ENCODE data around the gene BRD7.

Gene BRD7

GRCh38 chr16:50389900-50390299, 21.1 kb upstream of the BRD7 start:
- Histone ChIP-seq H3K36me3 (ENCODE audit: control insufficient read depth, insufficient read depth, low read length) (no peaks in the 10 kb centered on the region), H3K27me3 (ENCODE audit: control insufficient read depth, insufficient read depth, low read length, poor library complexity, severe bottlenecking) (no peaks in the 10 kb centered on the region), H3K27ac (ENCODE audit: insufficient read depth, low read depth, low read length, poor library complexity, severe bottlenecking) (no peak overlapping the region), H3K4me1 (ENCODE audit: control insufficient read depth, insufficient read depth, low read length) (peaks cover 18% of the 10 kb centered on the region), H3K4me3 (ENCODE audit: insufficient read depth, low read depth, low read length) (no peak overlapping the region), H3K9me3 (ENCODE audit: control insufficient read depth, low read length) (no peaks in the 10 kb centered on the region)
- WGBS, 2 experiments, result 95 to 96% methylated on average over 4 of the region's 4 CpGs

DNA sequence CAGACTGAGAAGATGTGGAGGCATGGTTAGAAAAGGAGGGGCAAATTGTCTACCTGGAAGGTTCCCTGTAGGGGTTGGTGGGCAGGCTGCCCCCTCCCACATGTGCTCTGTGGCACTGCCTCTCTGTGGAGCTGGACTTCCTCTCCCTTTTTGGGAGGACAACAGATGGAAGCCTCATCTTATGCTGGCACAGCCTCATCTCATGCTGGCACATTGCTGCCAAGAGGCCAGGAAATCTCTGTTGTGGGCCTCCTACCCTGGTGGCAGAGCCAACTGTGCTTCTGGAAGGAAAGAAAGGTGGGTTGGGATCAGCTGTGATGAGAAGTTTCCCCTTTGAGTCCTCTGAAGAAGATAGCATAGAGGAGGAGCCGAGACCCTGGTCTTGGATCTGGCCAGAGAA, 19.7 kb upstream of the BRD7 start:
- no peak overlapping the region for H3K27ac ChIP-seq (ENCODE audit: insufficient read depth, low read depth, low read length, poor library complexity, severe bottlenecking)
- H3K27me3 ChIP-seq (ENCODE audit: control insufficient read depth, insufficient read depth, low read length, poor library complexity, severe bottlenecking), result no peaks in the 10 kb centered on the region
- WGBS, 2 experiments, result 97 to 98% methylated on average over 1 of the region's 1 CpG
- peaks cover 18% of the 10 kb centered on the region for H3K4me1 ChIP-seq (ENCODE audit: control insufficient read depth, insufficient read depth, low read length)
- H3K36me3 ChIP-seq (ENCODE audit: control insufficient read depth, insufficient read depth, low read length), result no peaks in the 10 kb centered on the region
- no peaks in the 10 kb centered on the region for H3K9me3 ChIP-seq (ENCODE audit: control insufficient read depth, low read length)
- H3K4me3 ChIP-seq (ENCODE audit: insufficient read depth, low read depth, low read length), result no peak overlapping the region

- 89 to 92% methylated on average over 13 of the region's 13 CpGs for WGBS, 2 experiments
- Histone ChIP-seq H3K9me3 (ENCODE audit: control insufficient read depth, low read length) (no peaks in the 10 kb centered on the region), H3K4me3 (ENCODE audit: insufficient read depth, low read depth, low read length) (no peak overlapping the region), H3K36me3 (ENCODE audit: control insufficient read depth, insufficient read depth, low read length) (no peaks in the 10 kb centered on the region), H3K27ac (ENCODE audit: insufficient read depth, low read depth, low read length, poor library complexity, severe bottlenecking) (no peak overlapping the region), H3K4me1 (ENCODE audit: control insufficient read depth, insufficient read depth, low read length) (peaks cover 18% of the 10 kb centered on the region), H3K27me3 (ENCODE audit: control insufficient read depth, insufficient read depth, low read length, poor library complexity, severe bottlenecking) (no peaks in the 10 kb centered on the region)
These were observed 18.0 kb upstream of the BRD7 start for GRCh38 chr16:50386774-50387173.

DNA sequence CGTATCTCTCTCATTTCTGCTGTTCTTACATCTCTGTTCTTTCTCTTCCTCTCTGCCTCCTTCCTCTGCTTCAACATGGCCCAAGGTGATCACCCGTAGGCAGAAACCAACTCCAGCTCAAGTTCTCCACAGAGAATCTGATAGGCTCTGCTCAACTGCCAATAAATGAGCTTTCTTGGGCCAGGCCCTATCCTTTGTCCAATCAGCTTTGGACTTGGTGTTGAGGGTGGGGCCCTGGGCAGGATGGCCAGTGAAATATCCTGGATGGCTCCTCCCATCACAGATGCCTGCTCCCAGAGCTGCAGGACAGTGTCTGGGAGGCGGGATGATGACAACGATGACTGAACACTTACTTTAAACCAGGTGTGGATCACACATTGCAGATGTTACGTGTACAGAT, 17.4 kb upstream of the BRD7 start:
- Histone ChIP-seq H3K27me3 (ENCODE audit: control insufficient read depth, insufficient read depth, low read length, poor library complexity, severe bottlenecking) (no peaks in the 10 kb centered on the region), H3K9me3 (ENCODE audit: control insufficient read depth, low read length) (no peaks in the 10 kb centered on the region), H3K4me3 (ENCODE audit: insufficient read depth, low read depth, low read length) (no peak overlapping the region), H3K36me3 (ENCODE audit: control insufficient read depth, insufficient read depth, low read length) (no peaks in the 10 kb centered on the region), H3K4me1 (ENCODE audit: control insufficient read depth, insufficient read depth, low read length) (peaks cover 18% of the 10 kb centered on the region), H3K27ac (ENCODE audit: insufficient read depth, low read depth, low read length, poor library complexity, severe bottlenecking) (no peak overlapping the region)
- 83% methylated on average over 5 of the region's 5 CpGs for WGBS, 2 experiments

GRCh38 chr16:50384500-50385135, 15.8 kb upstream of the BRD7 start:
- WGBS, 2 experiments, result 95% methylated on average over 7 of the region's 7 CpGs

GRCh38 chr16:50381679-50382440, 13.1 kb upstream of the BRD7 start:
- H3K27ac ChIP-seq (ENCODE audit: insufficient read depth, low read depth, low read length, poor library complexity, severe bottlenecking), result no peak overlapping the region
- 78% methylated on average over 8 of the region's 8 CpGs for WGBS, 2 experiments
- H3K9me3 ChIP-seq (ENCODE audit: control insufficient read depth, low read length), result no peaks in the 10 kb centered on the region

More at GRCh38 chr16:50384500-50385135, 15.8 kb upstream of the BRD7 start:
- no peak overlapping the region for H3K27ac ChIP-seq (ENCODE audit: insufficient read depth, low read depth, low read length, poor library complexity, severe bottlenecking)
- no peaks in the 10 kb centered on the region for H3K36me3 ChIP-seq (ENCODE audit: control insufficient read depth, insufficient read depth, low read length)
- no peak overlapping the region for H3K4me3 ChIP-seq (ENCODE audit: insufficient read depth, low read depth, low read length)
- peaks cover 4% of the 10 kb centered on the region for H3K4me1 ChIP-seq (ENCODE audit: control insufficient read depth, insufficient read depth, low read length)
- no peaks in the 10 kb centered on the region for H3K27me3 ChIP-seq (ENCODE audit: control insufficient read depth, insufficient read depth, low read length, poor library complexity, severe bottlenecking)
- no peaks in the 10 kb centered on the region for H3K9me3 ChIP-seq (ENCODE audit: control insufficient read depth, low read length)

DNA sequence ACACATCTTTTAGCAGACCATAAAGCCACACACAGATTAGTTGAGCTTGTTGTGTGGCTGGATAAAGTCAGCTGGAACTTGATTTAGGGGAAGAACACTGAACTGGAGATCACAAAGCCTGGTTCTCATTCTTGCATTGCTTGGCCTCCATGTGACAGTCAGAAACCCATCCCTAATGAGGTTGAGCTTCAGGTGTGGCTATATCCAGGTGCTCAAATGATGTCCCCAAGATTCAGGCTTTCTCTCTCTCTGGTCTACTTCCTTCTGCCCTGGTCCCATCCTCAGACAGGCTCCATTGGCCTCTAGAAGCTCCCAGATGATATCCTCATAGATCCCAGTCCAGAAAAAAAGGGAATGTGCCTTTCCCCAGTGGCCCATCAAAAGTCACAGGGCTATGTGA, 9.6 kb upstream of the BRD7 start:
- no peaks in the 10 kb centered on the region for H3K9me3 ChIP-seq (ENCODE audit: control insufficient read depth, low read length)
- H3K36me3 ChIP-seq (ENCODE audit: control insufficient read depth, insufficient read depth, low read length), result no peaks in the 10 kb centered on the region
- no peak overlapping the region for H3K4me3 ChIP-seq (ENCODE audit: insufficient read depth, low read depth, low read length)
- H3K4me1 ChIP-seq (ENCODE audit: control insufficient read depth, insufficient read depth, low read length), result peaks cover 5% of the 10 kb centered on the region
- no peaks in the 10 kb centered on the region for H3K27me3 ChIP-seq (ENCODE audit: control insufficient read depth, insufficient read depth, low read length, poor library complexity, severe bottlenecking)
- H3K27ac ChIP-seq (ENCODE audit: insufficient read depth, low read depth, low read length, poor library complexity, severe bottlenecking), result no peak overlapping the region

More at GRCh38 chr16:50381679-50382440, 13.1 kb upstream of the BRD7 start:
- Histone ChIP-seq H3K4me3 (ENCODE audit: insufficient read depth, low read depth, low read length) (no peak overlapping the region), H3K4me1 (ENCODE audit: control insufficient read depth, insufficient read depth, low read length) (no peaks in the 10 kb centered on the region), H3K27me3 (ENCODE audit: control insufficient read depth, insufficient read depth, low read length, poor library complexity, severe bottlenecking) (no peaks in the 10 kb centered on the region), H3K36me3 (ENCODE audit: control insufficient read depth, insufficient read depth, low read length) (no peaks in the 10 kb centered on the region)

DNA sequence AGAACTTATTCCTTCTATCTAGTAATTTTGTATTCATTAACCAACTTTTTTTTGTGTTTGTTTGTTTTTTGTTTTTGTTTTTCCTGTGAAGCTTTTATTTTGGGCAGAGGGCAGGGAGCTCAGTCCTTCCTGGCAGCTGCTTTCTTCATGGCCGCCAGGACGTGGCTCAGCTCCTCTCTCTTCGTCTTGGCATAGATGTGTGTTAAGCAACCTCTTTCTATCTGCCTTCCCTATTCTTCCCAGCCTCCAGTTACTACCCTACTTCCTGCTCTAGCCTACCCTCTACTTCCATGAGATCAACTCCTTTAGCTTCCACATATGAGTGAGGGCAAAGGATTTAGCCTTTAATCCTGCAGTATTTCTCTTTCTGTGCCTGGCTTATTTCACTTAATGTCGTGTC, 8.2 kb upstream of the BRD7 start:
- WGBS, 2 experiments, result 89 to 92% methylated on average over 4 of the region's 4 CpGs
- no peak overlapping the region for H3K27ac ChIP-seq (ENCODE audit: insufficient read depth, low read depth, low read length, poor library complexity, severe bottlenecking)
- peaks cover 5% of the 10 kb centered on the region for H3K4me1 ChIP-seq (ENCODE audit: control insufficient read depth, insufficient read depth, low read length)
- no peaks in the 10 kb centered on the region for H3K36me3 ChIP-seq (ENCODE audit: control insufficient read depth, insufficient read depth, low read length)
- no peaks in the 10 kb centered on the region for H3K27me3 ChIP-seq (ENCODE audit: control insufficient read depth, insufficient read depth, low read length, poor library complexity, severe bottlenecking)
- H3K4me3 ChIP-seq (ENCODE audit: insufficient read depth, low read depth, low read length), result no peak overlapping the region
- no peaks in the 10 kb centered on the region for H3K9me3 ChIP-seq (ENCODE audit: control insufficient read depth, low read length)

DNA sequence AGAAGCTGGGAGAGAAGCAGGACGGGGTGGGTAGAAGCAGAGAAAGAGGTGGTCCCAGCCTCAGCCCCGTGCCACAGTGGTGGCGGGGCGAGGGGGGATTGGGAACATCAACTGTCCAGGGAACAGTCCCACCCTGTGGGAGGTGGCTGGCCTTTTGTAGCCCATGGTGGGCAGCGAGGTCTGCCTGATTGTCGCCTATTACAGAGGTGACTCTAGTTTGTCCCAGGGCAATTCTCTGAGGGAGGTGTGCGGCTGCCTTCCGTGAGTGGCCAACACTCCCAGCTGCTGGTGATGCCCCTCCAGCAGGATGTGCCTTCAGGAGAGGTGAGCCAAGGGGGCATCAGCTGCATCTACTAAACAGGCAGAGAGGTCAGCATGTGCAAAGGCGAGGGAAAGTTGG, 5.0 kb upstream of the BRD7 start:
- Histone ChIP-seq H3K4me1 (ENCODE audit: control insufficient read depth, insufficient read depth, low read length) (peaks cover 5% of the 10 kb centered on the region), H3K9me3 (ENCODE audit: control insufficient read depth, low read length) (no peaks in the 10 kb centered on the region), H3K27ac (ENCODE audit: insufficient read depth, low read depth, low read length, poor library complexity, severe bottlenecking) (no peak overlapping the region), H3K36me3 (ENCODE audit: control insufficient read depth, insufficient read depth, low read length) (no peaks in the 10 kb centered on the region), H3K4me3 (ENCODE audit: insufficient read depth, low read depth, low read length) (no peak overlapping the region), H3K27me3 (ENCODE audit: control insufficient read depth, insufficient read depth, low read length, poor library complexity, severe bottlenecking) (no peaks in the 10 kb centered on the region)
- 92 to 95% methylated on average over 9 of the region's 9 CpGs for WGBS, 2 experiments

DNA sequence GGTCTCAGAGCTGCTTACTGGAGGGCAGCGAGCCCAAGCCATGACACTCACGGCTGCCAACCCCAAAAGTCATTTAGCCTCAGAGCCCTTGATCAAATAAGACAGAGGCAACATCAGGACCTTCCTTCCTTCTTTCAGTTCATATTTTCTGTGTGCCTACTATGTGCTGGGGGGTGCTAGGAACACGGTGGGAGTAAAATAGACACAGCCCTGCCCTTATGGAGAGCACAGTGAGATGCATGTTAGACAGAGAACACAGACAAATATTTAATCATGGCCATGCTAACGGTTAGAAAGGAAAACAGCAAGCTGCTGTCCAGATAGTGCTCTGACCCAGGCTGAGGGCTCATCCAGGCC, 4.5 kb upstream of the BRD7 start:
- no peaks in the 10 kb centered on the region for H3K9me3 ChIP-seq (ENCODE audit: control insufficient read depth, low read length)
- H3K4me1 ChIP-seq (ENCODE audit: control insufficient read depth, insufficient read depth, low read length), result peaks cover 5% of the 10 kb centered on the region
- no peak overlapping the region for H3K4me3 ChIP-seq (ENCODE audit: insufficient read depth, low read depth, low read length)
- 90 to 97% methylated on average over 4 of the region's 4 CpGs for WGBS, 2 experiments
- no peaks in the 10 kb centered on the region for H3K27me3 ChIP-seq (ENCODE audit: control insufficient read depth, insufficient read depth, low read length, poor library complexity, severe bottlenecking)
- H3K36me3 ChIP-seq (ENCODE audit: control insufficient read depth, insufficient read depth, low read length), result no peaks in the 10 kb centered on the region
- H3K27ac ChIP-seq (ENCODE audit: insufficient read depth, low read depth, low read length, poor library complexity, severe bottlenecking), result no peak overlapping the region
